T47D (cell line): ENCODE measurements around the gene ZBTB38.

Experiments
- DNase-seq, 2 experiments: peaks; one replicate each; pipeline versions ENCODE4 v3.0.0 to v3.0.0-alpha.2; 2011 to 2012; ENCODE audit warnings: low read depth in 1 of 2, low spot score in 1 of 2
- JUND ChIP-seq: IDR thresholded peaks from 2 replicates; pipeline ENCODE4 v1.6.1; 2012; ENCODE audit warnings: low read depth
- in situ Hi-C: cut with HindIII; loops from 2 replicates; pipeline ENCODE4 v1.10.0; 2016; ENCODE audit warnings: low sequenced_read_pairs, low pct_unique_long_range_greater_than_20kb

The ZBTB38 gene

GRCh38 chr3:141388395-141388794 lies 20.1 kb downstream of the ZBTB38 start:
- in situ Hi-C loops, result no loop called here
- DNase-seq, result no peak
- no peak for TF ChIP-seq JUND

GRCh38 chr3:141388823-141389621 lies 20.7 kb downstream of the ZBTB38 start:
- in situ Hi-C loops, result no loop called here
- DNase-seq, result no peak
- no peak for TF ChIP-seq JUND

GRCh38 chr3:141389703-141390102 lies 21.4 kb downstream of the ZBTB38 start:
- DNase-seq, result no peak
- no peak for TF ChIP-seq JUND
- in situ Hi-C loops, result no loop called here

- DNase-seq, result no peak
- in situ Hi-C loops, result no loop called here
- no peak for TF ChIP-seq JUND
Measured at GRCh38 chr3:141390747-141391146, 22.4 kb downstream of the ZBTB38 start.

GRCh38 chr3:141391298-141391990 lies 23.1 kb downstream of the ZBTB38 start:
- in situ Hi-C loops, result no loop called here
- no peak for TF ChIP-seq JUND
- no peak for DNase-seq

GRCh38 chr3:141391991-141392316 lies 23.6 kb downstream of the ZBTB38 start:
- in situ Hi-C loops, result no loop called here
- no peak for DNase-seq
- TF ChIP-seq JUND, result no peak

GRCh38 chr3:141392416-141392815 lies 24.1 kb downstream of the ZBTB38 start:
- in situ Hi-C loops, result no loop called here
- no peak for DNase-seq
- TF ChIP-seq JUND, result no peak

- in situ Hi-C loops, result no loop called here
- DNase-seq, result peak in 1 of 2 experiments; percentile 57
- no peak for TF ChIP-seq JUND
Measured at GRCh38 chr3:141392897-141393734, 24.8 kb downstream of the ZBTB38 start.

GRCh38 chr3:141393735-141394076 lies 25.4 kb downstream of the ZBTB38 start:
- no peak for TF ChIP-seq JUND
- no peak for DNase-seq
- in situ Hi-C loops, result no loop called here

- DNase-seq, result no peak
- TF ChIP-seq JUND, result no peak
- in situ Hi-C loops, result no loop called here
Measured at GRCh38 chr3:141394560-141394959, 26.3 kb downstream of the ZBTB38 start.

- no peak for TF ChIP-seq JUND
- no peak for DNase-seq
- in situ Hi-C loops, result no loop called here
Measured at GRCh38 chr3:141395005-141395589, 26.8 kb downstream of the ZBTB38 start.

GRCh38 chr3:141397996-141398395 lies 29.7 kb downstream of the ZBTB38 start:
- in situ Hi-C loops, result no loop called here
- DNase-seq, result no peak
- TF ChIP-seq JUND, result no peak
